ENCODE data around the gene ACP7. TPM values are rescaled to one million over a fixed set of nuclear protein-coding genes. Genes with fewer than 3 reads are reported as not detected.
"Not testable (repeated sequence)": the region's sequence is repeated elsewhere in the genome, so short reads cannot be mapped to it uniquely, and the experiment has no call there.

ACP7 gene
- total RNA-seq, 2 donors from 2014 or later = 0.80 TPM; not detected in 1

DNA sequence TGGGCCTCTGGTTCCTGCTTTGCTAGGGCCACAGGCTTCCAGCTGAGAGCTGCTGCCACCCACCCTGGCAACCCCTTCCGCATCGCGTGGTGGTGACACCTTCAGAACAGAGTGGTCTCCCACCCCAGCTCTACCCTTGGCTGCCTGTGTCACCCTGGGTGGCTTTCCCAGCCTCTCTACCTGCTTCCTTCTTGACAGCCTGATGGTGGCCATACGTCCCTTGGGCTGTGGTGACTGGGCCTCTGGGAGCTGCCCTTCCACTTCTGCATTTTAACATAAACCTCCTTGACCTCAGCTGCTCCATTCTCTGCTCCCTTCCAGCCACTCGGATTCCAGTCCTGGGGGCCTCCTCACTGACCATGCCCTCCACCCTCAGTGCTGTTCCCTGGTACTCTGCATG, 58.5 kb downstream of the ACP7 start:
- TF ChIP-seq POLR2AphosphoS5 (IDR thresholded peaks at IDR 0.05) = no peak
- no peak for TF ChIP-seq CTCF (IDR thresholded peaks at IDR 0.05)
- no peak for TF ChIP-seq POLR2A (IDR thresholded peaks at IDR 0.05)
- WGBS = 91% methylated on average over 5 of the region's 5 CpGs
- intact Hi-C loops (cut with DNase I) = no loop called here
- DNase-seq (ENCODE audit: low spot score) = no peak
- H3K36me3 ChIP-seq = no peaks in the 10 kb centered on the region
- H3K4me1 ChIP-seq (replicated peaks) = peaks cover 33% of the 10 kb centered on the region
- H3K27me3 ChIP-seq (replicated peaks; ENCODE audit: insufficient read depth) = no peaks in the 10 kb centered on the region
- H3K9me3 ChIP-seq = no peaks in the 10 kb centered on the region
- H3K27ac ChIP-seq = peak overlapping the region; percentile 52 to 54
- no peak overlapping the region for H3K4me3 ChIP-seq

DNA sequence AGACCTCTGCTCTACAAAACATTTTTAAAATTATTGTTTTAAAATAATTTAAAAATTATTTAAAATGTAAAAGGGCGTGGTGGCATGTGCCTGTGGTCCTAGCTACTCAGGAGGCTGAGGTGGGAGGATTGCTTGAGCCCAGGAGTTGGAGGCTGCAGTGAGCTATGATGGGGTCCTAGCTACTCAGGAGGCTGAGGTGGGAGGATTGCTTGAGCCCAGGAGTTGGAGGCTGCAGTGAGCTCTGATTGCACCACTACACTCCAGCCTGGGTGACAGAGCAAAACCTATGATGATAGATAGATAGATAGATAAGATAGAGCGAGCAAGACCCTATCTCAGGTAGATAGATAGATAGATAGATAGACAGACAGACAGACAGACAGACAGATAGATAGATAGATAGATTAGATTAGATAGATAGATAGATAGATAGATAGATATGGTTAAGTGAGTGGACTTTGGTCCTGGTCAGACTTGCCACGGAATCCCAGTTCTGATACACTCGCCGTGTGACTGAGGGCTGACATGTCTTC, 59.7 kb downstream of the ACP7 start:
- H3K36me3 ChIP-seq; H3K4me3 ChIP-seq; H3K27me3 ChIP-seq (replicated peaks; ENCODE audit: insufficient read depth); H3K9me3 ChIP-seq; DNase-seq (ENCODE audit: low spot score); intact Hi-C loops (cut with DNase I): not testable (repeated sequence)
- H3K27ac ChIP-seq = peak overlapping the region; percentile 80 to 88
- 59% methylated on average over 5 of the region's 5 CpGs for WGBS
- peaks cover 31% of the 10 kb centered on the region for H3K4me1 ChIP-seq (replicated peaks)

- Histone ChIP-seq H3K4me3 (peak overlapping the region in 1 of 2 donors; percentile 2), H3K27me3 (replicated peaks; ENCODE audit: insufficient read depth) (no peaks in the 10 kb centered on the region), H3K9me3 (no peaks in the 10 kb centered on the region), H3K36me3 (no peaks in the 10 kb centered on the region), H3K27ac (peak overlapping the region; percentile 80 to 88), H3K4me1 (replicated peaks) (peaks cover 26% of the 10 kb centered on the region)
- no peak for TF ChIP-seq POLR2A (IDR thresholded peaks at IDR 0.05)
- peak; percentile 69 for TF ChIP-seq POLR2AphosphoS5 (IDR thresholded peaks at IDR 0.05)
- peak; percentile 67 for DNase-seq (ENCODE audit: low spot score)
- intact Hi-C loops (cut with DNase I) = no loop called here
- WGBS = 12% methylated on average over 14 of the region's 14 CpGs
These were observed 60.3 kb downstream of the ACP7 start for GRCh38 chr19:39144290-39145071.

DNA sequence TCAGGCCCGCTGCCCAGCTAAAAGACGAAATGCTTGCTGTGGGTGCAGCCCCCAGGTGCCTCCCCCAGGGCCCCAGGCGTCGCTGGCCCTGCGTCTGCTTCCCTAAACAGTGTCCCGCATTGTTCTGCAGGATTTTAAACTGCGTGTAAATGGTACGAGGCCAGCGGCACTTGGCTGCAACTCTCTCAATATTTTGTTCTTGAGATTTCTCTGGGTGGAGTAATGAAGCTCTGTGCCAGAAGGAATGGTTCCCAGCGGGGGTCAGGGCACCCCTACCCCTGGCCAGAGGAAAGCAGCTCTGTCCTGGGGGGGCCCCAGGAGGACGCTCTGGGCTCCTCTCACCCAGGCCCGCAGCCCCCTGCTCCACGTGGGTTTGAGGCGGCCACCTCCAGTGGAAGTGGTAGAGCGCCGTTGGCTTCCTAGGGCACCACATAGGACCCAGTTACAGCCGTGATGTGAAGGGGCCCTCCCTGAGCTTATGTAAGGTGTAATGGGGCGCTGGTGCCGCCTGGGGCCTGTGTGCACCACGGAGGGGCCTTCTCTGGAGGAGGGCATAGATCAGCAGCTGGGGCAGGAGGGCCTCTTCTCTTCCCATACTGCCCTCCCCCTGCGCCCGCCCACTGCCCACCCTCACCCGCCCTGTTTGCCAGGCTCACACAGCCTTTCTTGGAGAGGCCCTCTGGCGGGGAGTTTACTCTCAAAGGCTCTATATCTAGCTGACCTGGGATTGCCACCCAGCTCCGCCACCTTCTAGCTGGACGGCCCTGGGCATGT, 61.2 kb downstream of the ACP7 start:
- no peaks in the 10 kb centered on the region for H3K9me3 ChIP-seq
- no peaks in the 10 kb centered on the region for H3K36me3 ChIP-seq
- DNase-seq (ENCODE audit: low spot score) = peak; percentile 64
- H3K4me3 ChIP-seq = peak overlapping the region in 1 of 2 donors; percentile 2
- H3K4me1 ChIP-seq (replicated peaks) = peaks cover 28% of the 10 kb centered on the region
- peak overlapping the region; percentile 80 to 88 for H3K27ac ChIP-seq
- TF ChIP-seq POLR2A (IDR thresholded peaks at IDR 0.05) = no peak
- TF ChIP-seq CTCF (IDR thresholded peaks at IDR 0.05) = peak in 2 of 4 experiments; percentile 26 to 39
- no peak for TF ChIP-seq POLR2AphosphoS5 (IDR thresholded peaks at IDR 0.05)
- intact Hi-C loops (cut with DNase I) = no loop called here
- 11% methylated on average over 26 of the region's 26 CpGs for WGBS
- H3K27me3 ChIP-seq (replicated peaks; ENCODE audit: insufficient read depth) = no peaks in the 10 kb centered on the region

DNA sequence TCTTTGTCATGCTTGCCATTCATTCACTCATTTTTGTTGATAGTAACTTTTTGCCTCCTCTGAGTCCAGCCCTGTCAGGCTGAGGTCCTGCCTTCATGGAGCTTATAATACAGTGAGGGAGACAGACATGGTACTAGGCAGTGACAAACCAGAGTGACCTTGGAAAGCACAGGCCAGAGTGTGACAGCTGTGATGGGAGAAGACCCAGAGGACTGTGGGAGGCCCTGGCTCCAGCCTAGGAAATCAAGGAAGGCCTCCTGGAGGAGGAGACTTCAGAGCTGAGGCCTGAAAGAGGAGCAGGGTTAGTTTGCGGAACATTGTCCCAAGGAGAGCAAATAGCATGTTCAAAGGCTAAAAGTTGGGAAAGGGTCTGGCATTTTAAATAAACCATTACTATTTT, 61.9 kb downstream of the ACP7 start:
- Histone ChIP-seq H3K9me3 (no peaks in the 10 kb centered on the region), H3K27ac (peak overlapping the region; percentile 80 to 88), H3K4me3 (no peak overlapping the region), H3K36me3 (no peaks in the 10 kb centered on the region), H3K27me3 (replicated peaks; ENCODE audit: insufficient read depth) (no peaks in the 10 kb centered on the region), H3K4me1 (replicated peaks) (peaks cover 28% of the 10 kb centered on the region)
- intact Hi-C loops (cut with DNase I) = no loop called here
- DNase-seq (ENCODE audit: low spot score) = no peak
- TF ChIP-seq POLR2A (IDR thresholded peaks at IDR 0.05) (no peak), POLR2AphosphoS5 (IDR thresholded peaks at IDR 0.05) (no peak), CTCF (IDR thresholded peaks at IDR 0.05) (no peak)
- 94% methylated on average over 1 of the region's 1 CpG for WGBS

Measured in prostate gland (tissue), 2 donors.